Measurements from ENCODE around the gene TSPAN19. TPM values are rescaled to one million over a fixed set of nuclear protein-coding genes. Genes with fewer than 3 reads are reported as not detected.

Gene TSPAN19
- total and polyA plus RNA-seq, 2 donors = 0.05 to 0.27 TPM

Other genes with a start within 250 kb of the TSPAN19 start
- 0.09 TPM for gene SLC6A15, start 123.5 kb downstream of the TSPAN19 start, total RNA-seq
- gene SLC6A15, start 123.5 kb downstream of the TSPAN19 start, polyA plus RNA-seq = 0.32 TPM
- 0.33 TPM for gene LRRIQ1, start 74 bp upstream of the TSPAN19 start, total RNA-seq
- gene LRRIQ1, start 74 bp upstream of the TSPAN19 start, polyA plus RNA-seq = 0.43 TPM
- 0.05 TPM for gene ALX1, start 243.9 kb upstream of the TSPAN19 start, total RNA-seq
- 0.05 TPM for gene ALX1, start 243.9 kb upstream of the TSPAN19 start, polyA plus RNA-seq

All from thymus (tissue), 2 donors.